HG02970 (cell line): ENCODE measurements around the gene DIAPH2.

ENCODE experiments used
- ATAC-seq: cut with Tn5 transposase; IDR thresholded peaks from one replicate; pipeline ENCODE4 v1.9.1; 2021; ENCODE audit warnings: mild to moderate bottlenecking, moderate library complexity, moderate number of reproducible peaks; ENCODE audit not compliant: unreplicated experiment, low FRiP score

The DIAPH2 gene

GRCh38 chrX:96919672-96920071, 235.0 kb downstream of the DIAPH2 start:
- no peak for ATAC-seq

- ATAC-seq = no peak
These were observed 239.9 kb downstream of the DIAPH2 start for GRCh38 chrX:96924581-96924980.

DNA sequence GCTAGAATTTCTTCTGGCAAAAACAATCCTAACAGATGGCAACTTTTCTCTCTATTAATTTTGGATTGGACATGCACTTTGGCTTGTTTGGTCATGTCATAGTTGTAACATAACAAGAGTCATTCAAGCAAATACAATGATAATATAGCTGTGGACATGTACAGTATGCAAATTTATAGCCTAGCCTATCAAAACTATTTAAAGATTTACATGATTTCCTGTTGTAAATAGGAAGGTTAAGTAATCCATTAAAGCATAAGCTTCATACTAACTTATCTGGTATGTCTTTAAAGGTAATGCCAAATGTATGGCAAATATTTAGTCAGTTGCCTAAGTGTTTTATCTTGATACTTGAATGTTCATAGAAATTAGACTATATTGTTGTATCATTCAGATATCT, 244.4 kb downstream of the DIAPH2 start:
- ATAC-seq = no peak

GRCh38 chrX:96957718-96958117, 273.1 kb downstream of the DIAPH2 start:
- no peak for ATAC-seq

DNA sequence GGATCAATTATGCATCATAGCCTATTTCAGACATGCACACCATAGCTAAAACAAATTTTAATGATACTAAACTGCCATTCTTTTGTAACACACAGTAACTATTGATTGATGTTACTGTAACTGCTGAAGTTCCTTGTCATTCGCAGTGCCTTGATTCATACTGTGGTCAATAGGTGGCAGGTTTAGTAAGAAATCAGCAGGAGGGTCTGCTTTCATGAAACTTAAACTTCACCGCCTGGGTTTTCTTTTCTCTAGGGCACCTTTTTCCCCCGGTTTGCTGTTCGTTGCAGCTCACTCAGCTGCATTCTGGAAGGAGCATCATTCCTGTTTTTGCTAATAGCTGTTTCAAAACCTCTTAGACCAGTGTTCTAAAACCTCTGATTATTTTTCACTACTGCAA, 287.2 kb downstream of the DIAPH2 start:
- ATAC-seq = no peak

GRCh38 chrX:96978906-96979305, 294.3 kb downstream of the DIAPH2 start:
- ATAC-seq = no peak

GRCh38 chrX:96979766-96980165, 295.1 kb downstream of the DIAPH2 start:
- no peak for ATAC-seq

- ATAC-seq = no peak
These were observed 297.5 kb downstream of the DIAPH2 start for GRCh38 chrX:96982161-96982560.

DNA sequence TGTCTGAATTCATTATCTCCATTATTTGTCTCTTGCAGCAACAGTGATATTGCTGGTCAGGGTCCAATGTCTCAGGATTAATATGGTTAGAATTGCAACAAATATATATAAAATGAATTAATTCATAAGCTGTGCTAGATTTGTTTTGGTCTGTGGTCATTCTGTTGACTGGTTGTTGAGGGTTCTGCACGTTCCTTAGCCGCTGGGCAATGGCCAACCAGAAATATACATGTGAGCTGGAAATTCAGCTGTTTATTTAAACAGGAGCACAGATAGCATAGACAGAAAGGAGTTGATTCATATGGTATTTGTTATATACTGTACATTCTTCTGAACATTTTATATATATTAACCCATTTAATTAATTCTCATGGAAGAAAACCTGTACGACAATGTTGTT, 299.9 kb downstream of the DIAPH2 start:
- no peak for ATAC-seq

DNA sequence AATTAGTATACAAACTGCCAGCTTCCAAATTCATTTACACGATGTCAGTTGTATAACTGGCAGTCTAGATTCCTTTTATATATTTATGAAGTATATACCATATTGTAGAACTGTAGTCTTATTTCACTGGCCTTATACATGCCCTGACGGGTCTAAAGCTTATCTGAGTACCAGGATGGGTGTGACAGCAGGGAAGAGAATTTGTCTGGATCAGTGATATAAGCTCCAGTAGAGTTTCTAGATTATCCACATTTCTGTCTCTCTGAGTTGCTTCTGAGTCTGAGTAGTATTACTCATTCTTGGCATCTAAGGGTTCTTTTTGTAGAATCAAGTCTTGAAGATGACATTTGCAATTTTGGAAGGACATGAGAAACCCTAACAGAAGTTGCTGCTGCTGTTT, 300.4 kb downstream of the DIAPH2 start:
- no peak for ATAC-seq

DNA sequence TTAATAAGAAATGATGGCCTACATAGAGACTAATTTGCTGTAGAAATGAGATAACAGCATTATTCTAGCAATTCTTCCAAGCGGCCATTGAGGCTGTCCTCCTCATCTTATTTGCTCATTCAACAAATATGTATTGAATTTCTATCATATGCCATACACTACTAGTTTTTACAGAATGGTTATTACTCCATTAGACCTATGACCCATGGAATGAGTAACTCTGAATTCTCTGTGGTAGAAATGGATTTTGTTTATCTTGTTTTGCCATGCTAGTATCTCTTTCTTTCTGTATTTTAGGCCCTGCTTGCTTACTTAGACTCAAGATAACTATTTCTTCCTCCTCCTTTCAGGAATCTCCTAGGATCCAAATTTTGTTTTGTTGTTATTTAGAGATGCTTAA, 302.6 kb downstream of the DIAPH2 start:
- no peak for ATAC-seq

DNA sequence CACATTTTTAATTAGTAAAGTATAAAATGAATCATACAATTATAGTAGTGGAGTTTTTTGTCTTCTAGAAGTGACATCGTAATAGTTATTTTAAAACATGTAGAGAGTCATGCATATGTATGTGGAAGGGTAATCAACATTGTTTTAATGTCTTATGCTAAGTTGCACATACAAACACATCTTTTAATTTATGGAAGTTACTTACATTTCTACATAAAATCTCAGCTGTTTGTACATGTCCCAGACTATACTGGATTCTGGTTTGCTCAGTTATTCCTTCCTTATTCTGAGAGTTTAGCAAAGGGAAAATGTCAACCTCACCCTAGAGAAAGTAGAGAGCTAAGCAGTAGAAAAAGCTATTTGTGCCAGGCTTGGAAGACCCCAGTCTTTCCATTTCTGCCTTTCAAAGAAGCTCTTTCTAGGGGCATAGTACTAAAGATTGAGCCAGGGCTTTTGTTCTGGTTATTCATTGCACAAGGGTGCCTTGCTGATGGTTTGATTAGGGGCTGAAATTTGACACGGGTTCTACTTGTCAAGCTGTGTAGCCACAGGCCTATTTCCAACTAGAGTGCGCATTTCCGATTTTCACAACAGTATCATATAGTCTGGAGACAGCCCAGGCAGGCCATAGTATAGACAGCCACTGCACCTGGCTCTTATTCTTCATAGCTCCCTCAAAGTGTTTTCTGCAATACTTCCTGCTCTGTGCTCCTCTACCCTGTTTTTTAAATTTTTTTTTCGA, 305.4 kb downstream of the DIAPH2 start:
- ATAC-seq = no peak

DNA sequence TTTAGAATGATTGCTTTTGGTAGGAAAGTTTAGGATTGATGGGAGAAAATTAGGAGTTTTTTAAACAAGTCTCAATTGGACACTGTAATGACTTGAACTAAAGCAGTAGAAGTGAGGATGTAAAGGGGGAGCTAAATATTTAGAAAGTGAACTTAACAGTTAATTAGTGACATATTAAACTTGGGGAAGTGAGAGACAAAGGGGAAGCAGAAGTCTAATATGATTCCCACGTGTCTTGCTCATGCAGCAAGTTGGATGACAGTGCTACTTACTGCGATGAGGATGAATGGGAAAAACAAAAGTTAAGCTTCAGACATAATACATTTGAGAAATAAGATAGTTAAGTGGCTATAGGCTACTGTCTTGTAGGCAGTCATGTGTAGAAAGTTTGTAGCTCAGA, 309.5 kb downstream of the DIAPH2 start:
- no peak for ATAC-seq

DNA sequence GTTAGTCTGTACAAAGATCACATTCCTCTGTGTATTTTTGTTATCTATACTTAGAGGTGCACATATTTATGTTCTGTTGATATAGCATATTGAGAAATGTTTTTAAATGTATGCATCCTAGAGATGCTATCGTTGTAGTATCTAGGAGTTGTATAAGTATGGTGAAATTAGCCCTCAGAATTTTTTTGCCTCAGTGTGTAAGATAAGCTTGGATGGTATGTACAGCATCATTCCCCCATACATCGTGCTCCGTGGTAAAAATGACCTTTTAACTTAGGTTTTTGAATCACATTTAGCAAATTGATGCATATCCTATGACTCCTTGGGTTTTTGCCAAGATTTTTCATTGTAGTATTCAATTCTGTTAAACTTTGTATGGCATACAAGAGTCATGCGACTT, 312.6 kb downstream of the DIAPH2 start:
- ATAC-seq = no peak

GRCh38 chrX:97000682-97001368, 316.2 kb downstream of the DIAPH2 start:
- no peak for ATAC-seq

- ATAC-seq = no peak
These were observed 321.5 kb downstream of the DIAPH2 start for GRCh38 chrX:97006167-97006566.

DNA sequence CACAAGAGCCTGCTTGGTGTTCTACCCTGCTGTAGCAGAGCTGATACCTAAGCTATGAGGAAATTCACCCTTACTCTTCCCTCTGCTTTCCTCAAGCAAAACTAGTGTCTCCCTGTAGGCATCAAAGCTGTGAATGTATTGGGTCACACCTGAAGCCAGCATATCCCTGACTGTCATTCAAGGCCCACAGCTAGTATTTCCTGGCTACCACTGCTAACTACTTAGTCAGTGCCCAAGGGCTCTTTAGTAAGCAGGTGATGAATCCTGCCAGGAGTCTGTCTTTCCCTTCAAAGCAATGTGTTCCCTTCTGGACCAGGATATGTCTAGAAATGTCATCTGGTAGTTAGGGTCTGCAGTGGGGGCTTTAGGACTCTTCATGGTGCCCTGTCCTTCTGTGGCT, 324.7 kb downstream of the DIAPH2 start:
- ATAC-seq = no peak

DNA sequence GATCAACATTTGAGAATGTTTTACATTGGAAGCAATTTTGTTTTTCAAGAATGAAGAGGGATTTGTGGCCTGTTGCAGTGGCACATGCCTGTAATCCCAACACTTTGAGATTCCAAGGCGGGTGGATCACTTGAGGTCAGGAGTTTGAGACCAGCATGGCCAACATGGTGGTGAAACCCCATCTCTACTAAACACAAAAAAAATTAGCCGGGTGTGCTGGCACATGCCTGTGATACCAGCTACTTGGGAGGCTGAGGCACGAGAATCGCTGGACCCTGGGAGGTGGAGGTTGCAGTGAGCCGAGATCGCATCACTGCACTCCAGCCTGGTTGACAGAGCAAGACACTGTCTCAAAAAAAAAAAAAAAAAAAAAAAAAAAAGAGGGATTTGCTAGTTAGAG, 326.9 kb downstream of the DIAPH2 start:
- ATAC-seq = no peak

DNA sequence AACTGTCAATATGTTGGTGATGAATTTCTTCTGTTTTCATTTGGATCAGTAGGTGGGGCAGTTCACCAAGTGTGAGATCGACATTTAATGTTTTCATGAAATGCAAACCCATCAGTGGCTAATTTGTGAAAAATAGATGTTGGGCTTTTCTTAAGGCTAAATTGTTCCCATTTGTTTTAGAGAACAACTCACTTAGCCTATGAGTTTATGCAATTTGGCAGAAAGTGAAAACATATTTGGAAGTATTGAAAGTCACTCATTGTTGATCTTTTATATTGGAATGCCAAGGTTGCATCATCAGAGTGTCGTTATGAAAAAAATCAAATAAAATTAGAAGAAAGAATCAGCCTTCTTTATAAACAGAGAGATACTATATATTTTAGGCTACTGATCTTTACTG, 331.5 kb downstream of the DIAPH2 start:
- no peak for ATAC-seq

DNA sequence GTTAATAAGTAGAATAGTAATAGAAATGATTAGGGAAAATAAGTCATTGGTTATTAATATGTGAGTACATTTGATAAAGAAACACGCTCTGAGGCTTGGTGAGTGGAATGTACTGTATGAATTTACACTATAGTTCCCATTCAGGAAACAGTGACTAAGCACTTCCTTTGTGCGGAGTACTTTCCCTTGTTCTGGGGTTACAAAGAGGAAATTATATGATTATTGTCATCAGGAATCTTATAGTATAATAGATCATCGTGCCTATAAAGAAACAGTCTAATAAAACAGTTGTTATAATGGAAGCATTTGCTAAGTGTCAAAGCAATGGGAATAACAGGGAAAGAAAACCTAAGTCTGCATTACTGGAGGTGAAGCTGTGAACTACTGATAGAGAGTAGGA, 337.0 kb downstream of the DIAPH2 start:
- no peak for ATAC-seq

DNA sequence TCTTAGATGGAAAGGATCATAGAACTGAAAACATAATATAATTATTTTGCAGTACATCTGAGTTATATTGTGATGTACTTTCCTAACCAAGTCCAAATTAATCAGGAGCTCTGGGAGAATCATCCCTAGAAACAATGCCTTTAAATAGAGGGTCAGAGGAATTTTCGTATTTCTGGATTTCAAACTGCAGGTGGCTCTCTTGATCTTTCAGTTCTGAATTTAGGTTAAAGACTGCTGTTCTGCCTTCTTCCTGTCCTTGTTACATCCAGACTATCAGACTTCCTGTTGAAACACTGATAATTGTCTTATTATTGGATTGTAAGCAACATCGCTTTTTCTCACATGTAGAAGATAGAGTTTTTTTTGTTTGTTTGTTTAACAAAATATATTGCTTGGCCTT, 341.8 kb downstream of the DIAPH2 start:
- no peak for ATAC-seq

DNA sequence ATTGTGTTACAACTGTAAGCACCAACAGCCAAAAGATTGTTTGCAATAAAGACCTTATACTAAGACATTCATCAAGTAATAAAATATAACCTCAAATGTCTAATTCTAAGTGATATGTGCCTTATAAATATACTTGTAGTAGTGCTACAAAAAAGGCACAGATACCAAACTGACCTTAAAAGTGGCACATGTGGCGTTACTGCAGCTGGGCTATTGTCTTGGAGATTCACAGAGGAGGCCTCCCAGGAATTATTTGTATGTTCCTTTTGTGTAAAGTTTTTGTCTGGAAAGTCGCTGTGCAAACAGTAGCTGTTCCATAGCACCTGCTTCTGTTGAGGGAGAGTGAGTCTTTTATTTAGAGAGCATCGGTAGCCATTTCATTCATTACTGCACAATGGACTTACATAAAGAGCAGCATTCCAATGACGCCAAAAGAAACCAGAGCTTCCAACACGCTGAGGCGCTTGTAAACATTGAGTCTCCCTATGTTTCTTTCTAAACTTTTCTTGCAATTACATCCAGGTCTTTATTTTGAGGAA, 342.8 kb downstream of the DIAPH2 start:
- no peak for ATAC-seq
